VCaP (cell line): ENCODE results near the gene MUC5B.
"Not testable (repeated sequence)": the region's sequence is repeated elsewhere in the genome, so short reads cannot be mapped to it uniquely, and the experiment has no call there.

Source experiments
- H3K27ac ChIP-seq: fragments of 450-650 bp; 2 replicates; pipeline ENCODE4 v1.5.1; 2017
- CTCF ChIP-seq: fragments of 450-650 bp; conservative IDR thresholded peaks from 2 replicates; pipeline ENCODE4 v1.5.1; 2017; ENCODE audit warnings: mild to moderate bottlenecking, moderate library complexity

The MUC5B gene

GRCh38 chr11:1205987-1206331 is 16.9 kb upstream of the MUC5B start:
- H3K27ac ChIP-seq: no peak overlapping the region
- TF ChIP-seq CTCF: no peak

- TF ChIP-seq CTCF: no peak
- H3K27ac ChIP-seq: no peak overlapping the region
Observed at GRCh38 chr11:1206391-1207271, 16.2 kb upstream of the MUC5B start.

DNA sequence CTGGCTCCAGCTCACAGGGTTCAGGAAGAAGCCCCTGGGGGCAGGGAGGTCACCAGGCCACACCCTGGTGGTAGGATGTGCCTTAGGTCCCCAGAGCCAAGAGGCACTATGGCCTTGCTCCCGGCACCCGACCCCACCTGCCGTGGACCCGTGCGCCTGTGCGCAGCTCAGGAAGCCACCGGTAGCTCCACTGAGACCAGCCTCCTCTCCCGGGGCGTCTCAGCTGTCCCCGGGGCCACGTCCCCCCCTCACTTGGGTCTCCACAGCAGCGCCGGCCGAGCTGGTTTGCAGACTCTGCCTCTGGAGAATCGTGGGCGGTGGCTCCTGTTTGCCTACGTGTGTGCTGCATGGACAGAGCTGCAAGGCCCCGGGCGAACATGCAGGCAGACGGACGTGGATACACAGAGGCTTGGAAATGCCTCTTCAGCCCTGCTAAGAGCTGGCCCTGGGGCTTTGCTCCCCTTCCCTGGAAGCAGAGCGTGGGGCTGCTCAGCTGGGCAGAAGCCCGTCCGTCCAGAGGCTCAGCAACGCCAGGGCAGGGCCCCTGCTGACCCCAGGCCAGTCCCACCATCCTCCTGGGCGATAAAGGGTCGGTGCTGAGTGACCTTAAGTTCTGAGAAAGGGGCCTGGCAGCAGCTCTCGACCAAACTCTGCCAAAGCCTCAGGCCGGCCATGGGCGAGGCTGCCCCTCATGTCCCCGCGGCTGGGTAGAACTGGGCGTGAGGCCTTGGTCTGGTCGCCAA is 15.3 kb upstream of the MUC5B start:
- no peak for TF ChIP-seq CTCF
- no peak overlapping the region for H3K27ac ChIP-seq

- no peak overlapping the region for H3K27ac ChIP-seq
- TF ChIP-seq CTCF: no peak
Observed at GRCh38 chr11:1208144-1208393, 14.8 kb upstream of the MUC5B start.

GRCh38 chr11:1208394-1209261 is 14.2 kb upstream of the MUC5B start:
- no peak for TF ChIP-seq CTCF
- H3K27ac ChIP-seq: no peak overlapping the region

GRCh38 chr11:1209371-1210057 is 13.4 kb upstream of the MUC5B start:
- no peak for TF ChIP-seq CTCF
- no peak overlapping the region for H3K27ac ChIP-seq

DNA sequence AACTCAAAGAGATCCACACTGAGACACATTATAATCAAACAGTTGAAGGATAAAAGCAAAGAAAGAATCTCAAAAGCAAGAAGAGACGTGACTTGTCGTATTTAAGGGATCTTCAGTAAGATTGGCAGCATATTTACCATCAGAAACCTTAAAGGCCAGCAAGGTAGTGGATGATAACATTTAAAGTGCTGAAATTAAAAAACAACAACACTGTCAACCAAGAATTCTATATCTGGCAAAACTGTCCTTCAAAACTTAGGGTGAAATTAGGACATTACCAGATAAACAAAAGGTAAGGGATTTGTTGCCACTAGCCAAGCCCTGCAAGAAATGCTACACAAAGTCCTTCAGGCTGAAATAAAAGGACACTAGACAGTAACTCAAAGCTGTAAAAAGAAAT is 11.0 kb upstream of the MUC5B start:
- H3K27ac ChIP-seq: no peak overlapping the region
- no peak for TF ChIP-seq CTCF

GRCh38 chr11:1215826-1216225 is 7.0 kb upstream of the MUC5B start:
- not testable (repeated sequence) for H3K27ac ChIP-seq
